ENCODE measurements around the gene MKNK1. TPM values are rescaled to one million over a fixed set of nuclear protein-coding genes. Genes with fewer than 3 reads are reported as not detected.

The MKNK1 gene
- total and polyA plus RNA-seq, 2 of the 8 experiments (the other 6 are each of a cell fraction or from before 2014, with no cell fraction given) = 13.9 to 21.5 TPM

DNA sequence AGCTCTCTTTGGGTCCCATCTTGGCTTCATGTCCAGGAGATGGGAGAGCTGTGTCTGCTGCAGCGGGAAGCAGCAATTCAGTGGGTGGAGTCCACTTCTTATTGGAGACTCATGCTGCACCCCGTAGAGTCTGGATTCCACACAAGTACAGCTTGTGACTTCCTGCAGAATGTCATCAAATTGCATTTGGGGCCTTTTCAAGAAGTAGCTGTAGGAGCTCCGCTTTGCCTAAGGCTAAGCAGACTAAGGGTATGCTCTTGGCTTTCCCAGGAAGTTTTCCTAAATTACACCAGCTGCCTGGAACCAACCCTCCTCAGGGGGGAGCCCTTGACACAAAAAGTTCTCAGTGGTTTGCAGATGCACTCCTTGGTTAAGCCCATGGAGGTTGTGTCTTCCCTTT is 18.3 kb upstream of the MKNK1 start:
- Histone ChIP-seq H3K4me1 (replicated peaks in 1 of 4; ENCODE audit: control insufficient read depth in 3 of 4, insufficient read depth in 4 of 4, low read length in 3 of 4) (no peaks in the 10 kb centered on the region; a peak in 3 of 7 replicates), H4K5ac (ENCODE audit: insufficient read length, low read depth, low read length) (no peak overlapping the region), H2BK15ac (ENCODE audit: low read length) (no peak overlapping the region), H3K9ac (replicated peaks in 1 of 4; ENCODE audit: extremely low read depth in 1 of 4, low read depth in 3 of 4, low read length in 3 of 4) (no peak overlapping the region), H2BK5ac (ENCODE audit: low read depth, low read length) (no peak overlapping the region), H3K79me1 (ENCODE audit: low read depth, low read length) (no peaks in the 10 kb centered on the region), H2AFZ (ENCODE audit: low read length) (0 out of 2 replicates have a peak overlapping the region, but pooled peaks have one; percentile 9), H3K56ac (replicated peaks; ENCODE audit: insufficient read length, low read depth, low read length) (no peak overlapping the region), H3K79me2 (ENCODE audit: control insufficient read depth in 1 of 2, insufficient read depth in 2 of 2, low read length in 2 of 2) (no peaks in the 10 kb centered on the region), H3K9me3 (ENCODE audit: insufficient read depth in 2 of 2, low read depth in 1 of 2, low read length in 1 of 2) (no peaks in the 10 kb centered on the region), H3K36me3 (ENCODE audit: control insufficient read depth in 2 of 4, insufficient read depth in 4 of 4, low read length in 3 of 4) (no peaks in the 10 kb centered on the region), H4K20me1 (replicated peaks in 1 of 2; ENCODE audit: control insufficient read depth in 1 of 2, insufficient read depth in 2 of 2, low read length in 2 of 2) (no peaks in the 10 kb centered on the region), H3K27ac (ENCODE audit: low read depth, low read length) (no peak overlapping the region), H4K91ac (replicated peaks; ENCODE audit: insufficient read length, low read length) (no peak overlapping the region), H3K18ac (ENCODE audit: extremely low read depth, low read length) (no peak overlapping the region), H2AK5ac (ENCODE audit: low read depth, low read length) (no peak overlapping the region), H4K8ac (ENCODE audit: extremely low read depth, insufficient read depth, low read length) (no peak overlapping the region), H3K4ac (replicated peaks; ENCODE audit: insufficient read length, low read depth, low read length) (no peak overlapping the region), H2BK12ac (ENCODE audit: low read depth, low read length) (no peak overlapping the region), H3K23ac (ENCODE audit: insufficient read length) (no peak overlapping the region), H2BK120ac (replicated peaks; ENCODE audit: low read depth, low read length) (no peak overlapping the region), H3K23me2 (ENCODE audit: low read depth, low read length) (0 out of 2 replicates have a peak, but pooled peaks cover 2% of the 10 kb centered on the region), H2BK20ac (ENCODE audit: low read length) (no peak overlapping the region), H3K27me3 (replicated peaks in 1 of 4; ENCODE audit: control insufficient read depth in 3 of 4, extremely low read depth in 1 of 4, insufficient read depth in 3 of 4, low read length in 3 of 4) (peaks cover 0 to 6% (median 5%) of the 10 kb centered on the region in 4 experiments; a peak in 5 of 7 replicates), H3K4me3 (ENCODE audit: extremely low read depth in 1 of 4, insufficient read depth in 2 of 4, low read depth in 3 of 4, low read length in 4 of 4) (no peak overlapping the region), H3K4me2 (ENCODE audit: insufficient read depth in 1 of 2, low read depth in 2 of 2, low read length in 2 of 2) (no peak overlapping the region), H3K14ac (ENCODE audit: insufficient read length) (no peak overlapping the region)
- DNase-seq (ENCODE audit: low read depth in 1 of 2, low spot score in 2 of 2) = peak in 1 of 2 experiments; percentile 70
- peak; percentile 66 to 78 for TF ChIP-seq RAD21 (IDR thresholded peaks at IDR 0.05 in 1 of 2, conservative IDR thresholded peaks at IDR 0.05 in 1 of 2; ENCODE audit: low read depth in 2 of 2, low read length in 2 of 2)
- TF ChIP-seq, protein P1, sequence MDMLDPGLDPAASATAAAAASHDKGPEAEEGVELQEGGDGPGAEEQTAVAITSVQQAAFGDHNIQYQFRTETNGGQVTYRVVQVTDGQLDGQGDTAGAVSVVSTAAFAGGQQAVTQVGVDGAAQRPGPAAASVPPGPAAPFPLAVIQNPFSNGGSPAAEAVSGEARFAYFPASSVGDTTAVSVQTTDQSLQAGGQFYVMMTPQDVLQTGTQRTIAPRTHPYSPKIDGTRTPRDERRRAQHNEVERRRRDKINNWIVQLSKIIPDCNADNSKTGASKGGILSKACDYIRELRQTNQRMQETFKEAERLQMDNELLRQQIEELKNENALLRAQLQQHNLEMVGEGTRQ (IDR thresholded peaks at IDR 0.05; ENCODE audit: low read length) = no peak
- TF ChIP-seq, protein P2, sequence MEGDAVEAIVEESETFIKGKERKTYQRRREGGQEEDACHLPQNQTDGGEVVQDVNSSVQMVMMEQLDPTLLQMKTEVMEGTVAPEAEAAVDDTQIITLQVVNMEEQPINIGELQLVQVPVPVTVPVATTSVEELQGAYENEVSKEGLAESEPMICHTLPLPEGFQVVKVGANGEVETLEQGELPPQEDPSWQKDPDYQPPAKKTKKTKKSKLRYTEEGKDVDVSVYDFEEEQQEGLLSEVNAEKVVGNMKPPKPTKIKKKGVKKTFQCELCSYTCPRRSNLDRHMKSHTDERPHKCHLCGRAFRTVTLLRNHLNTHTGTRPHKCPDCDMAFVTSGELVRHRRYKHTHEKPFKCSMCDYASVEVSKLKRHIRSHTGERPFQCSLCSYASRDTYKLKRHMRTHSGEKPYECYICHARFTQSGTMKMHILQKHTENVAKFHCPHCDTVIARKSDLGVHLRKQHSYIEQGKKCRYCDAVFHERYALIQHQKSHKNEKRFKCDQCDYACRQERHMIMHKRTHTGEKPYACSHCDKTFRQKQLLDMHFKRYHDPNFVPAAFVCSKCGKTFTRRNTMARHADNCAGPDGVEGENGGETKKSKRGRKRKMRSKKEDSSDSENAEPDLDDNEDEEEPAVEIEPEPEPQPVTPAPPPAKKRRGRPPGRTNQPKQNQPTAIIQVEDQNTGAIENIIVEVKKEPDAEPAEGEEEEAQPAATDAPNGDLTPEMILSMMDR (IDR thresholded peaks at IDR 0.05; ENCODE audit: control extremely low read depth in 1 of 3, insufficient read depth in 1 of 3, low read depth in 1 of 3, low read length in 3 of 3) = peak; percentile 38 to 76 (median 72)
- POLR2A ChIA-PET (ENCODE audit: partially characterized antibody) = interaction anchor here (1.6 to 3.0 kb wide), 3 partner anchors 9 to 46 kb away, joined by 4 to 13 read pairs (median 7); partner anchors contain the start of gene ATPAF1
- FAIRE-seq = peak; percentile 32
- 83% methylated on average over 3 of the region's 3 CpGs; no CpG with 5 or more reads in 1 of the 2 experiments for WGBS, 2 experiments (ENCODE audit: extremely low coverage in 1 of 2, insufficient coverage in 1 of 2, insufficient read length in 1 of 2, insufficient replicate concordance in 2 of 2, low coverage in 1 of 2, low lambda C conversion rate in 2 of 2, missing lambda C conversion rate in 1 of 2)
- CTCF ChIA-PET (ENCODE audit: partially characterized antibody) = interaction anchor here (0.7 to 14.2 kb wide), 31 partner anchors 8 to 175 kb away, joined by 3 to 126 read pairs (median 4); partner anchors contain the start of gene MKNK1

Measured in H1 (cell line).